Hypothalamus (tissue), 51 donors: ENCODE data around the gene BICD2.
"Not testable (repeated sequence)": the region's sequence is repeated elsewhere in the genome, so short reads cannot be mapped to it uniquely, and the experiment has no call there.

Experiments used
- DNase-seq, 51 donors: peaks; one replicate each; lab custom pipeline; 2025; lab: John Stamatoyannopoulos, UW

BICD2 gene

GRCh38 chr9:92764381-92764987, at the start of gene BICD2:
BICD2 (minus strand) TSS chr9:92764833; CDS start chr9:92764744, 89 bp downstream.
- DNase-seq = peak in 1 of 51 donors; percentile 67

GRCh38 chr9:92809629-92810326, 45.1 kb upstream of the BICD2 start:
- DNase-seq = not testable (repeated sequence)

GRCh38 chr9:92808726-92809451, 44.3 kb upstream of the BICD2 start:
- DNase-seq = peak in 14 of 51 donors; percentile 10 to 52 (median 29)

- peak in 1 of 51 donors; percentile 9 for DNase-seq
These were observed 43.4 kb upstream of the BICD2 start for GRCh38 chr9:92807757-92808725.

- DNase-seq = no peak
These were observed 42.6 kb upstream of the BICD2 start for GRCh38 chr9:92807031-92807756.

GRCh38 chr9:92804727-92805126, 40.1 kb upstream of the BICD2 start:
- DNase-seq = no peak

GRCh38 chr9:92798358-92798757, 33.7 kb upstream of the BICD2 start:
- no peak for DNase-seq

- DNase-seq = not testable (repeated sequence)
These were observed 31.7 kb upstream of the BICD2 start for GRCh38 chr9:92796337-92796804.

- DNase-seq = no peak
These were observed 31.1 kb upstream of the BICD2 start for GRCh38 chr9:92795598-92796336.

- no peak for DNase-seq
These were observed 30.4 kb upstream of the BICD2 start for GRCh38 chr9:92795000-92795399.

GRCh38 chr9:92794426-92794825, 29.8 kb upstream of the BICD2 start:
- no peak for DNase-seq

GRCh38 chr9:92790542-92791527, 26.2 kb upstream of the BICD2 start:
- DNase-seq = peak in 45 of 51 donors; percentile 17 to 82 (median 55)

- no peak for DNase-seq
These were observed 21.7 kb upstream of the BICD2 start for GRCh38 chr9:92786298-92786697.

GRCh38 chr9:92781899-92782298, 17.3 kb upstream of the BICD2 start:
- no peak for DNase-seq

- no peak for DNase-seq
These were observed 15.6 kb upstream of the BICD2 start for GRCh38 chr9:92780206-92780605.

GRCh38 chr9:92775466-92775865, 10.8 kb upstream of the BICD2 start:
- no peak for DNase-seq

GRCh38 chr9:92774274-92774673, 9.6 kb upstream of the BICD2 start:
- DNase-seq = peak in 2 of 51 donors; percentile 15 to 27

GRCh38 chr9:92773810-92774209, 9.2 kb upstream of the BICD2 start:
- no peak for DNase-seq
